ENCODE results near the gene RS1. TPM values are rescaled to one million over a fixed set of nuclear protein-coding genes. Genes with fewer than 3 reads are reported as not detected.
A peak's percentile ranks its signal among the peaks of the same experiment; 100 is the strongest.

The RS1 gene
- total and polyA plus RNA-seq, 10 of the 15 experiments (the other 5 are each of a cell fraction or from before 2014, with no cell fraction given) = 0.04 to 0.26 TPM; not detected in 8

- TF ChIP-seq ZBTB11 (CRISPR knock-in tag; IDR thresholded peaks at IDR 0.05) (no peak), ZNF24 (IDR thresholded peaks at IDR 0.05) (peak; percentile 35; the same call in 1 of the 2 replicates), SPI1 (IDR thresholded peaks at IDR 0.05; ENCODE audit: borderline replicate concordance, insufficient read depth, low read depth, low read length) (no peak)
Measured at GRCh38 chrX:18702362-18703195, 30.7 kb upstream of the RS1 start (continued).

- ChIA-PET RAD21 (ENCODE audit: unreplicated experiment) (no interaction called here), POLR2A (no interaction called here), SMC1A (ENCODE audit: uncharacterized antibody, unreplicated experiment) (interaction anchor here (0.7 to 1.5 kb wide), 3 partner anchors 13 to 155 kb away, joined by 3 to 4 read pairs (median 3); no protein-coding TSS in a partner anchor), CTCF (interaction anchor here (0.5 kb wide), 2 partner anchors 192 to 946 kb away, joined by 3 to 4 read pairs; no protein-coding TSS in a partner anchor)
- Histone ChIP-seq H3K4me2 (ENCODE audit: control insufficient read depth, insufficient read depth) (no peak overlapping the region), H3K27me3 (replicated peaks in 1 of 2; ENCODE audit: control insufficient read depth in 2 of 2, insufficient read depth in 2 of 2, low read length in 1 of 2) (no peaks in the 10 kb centered on the region; a peak in 1 of 4 replicates), H3K4me3 (no peak overlapping the region), H4K20me1 (ENCODE audit: control insufficient read depth, insufficient read depth) (no peaks in the 10 kb centered on the region), H3K9ac (ENCODE audit: control insufficient read depth, insufficient read depth, low read length) (no peak overlapping the region), H3K9me3 (replicated peaks; ENCODE audit: control insufficient read depth, insufficient read depth, low read length) (no peaks in the 10 kb centered on the region), H3K4me1 (ENCODE audit: control insufficient read depth, insufficient read depth, low read length) (no peaks in the 10 kb centered on the region), H3K27ac (ENCODE audit: control insufficient read depth, insufficient read depth) (no peak overlapping the region), H3K79me2 (ENCODE audit: control insufficient read depth, insufficient read depth, low read length) (no peaks in the 10 kb centered on the region), H3K36me3 (ENCODE audit: control insufficient read depth in 2 of 2, insufficient read depth in 2 of 2, low read length in 1 of 2) (no peaks in the 10 kb centered on the region), H2AFZ (ENCODE audit: control insufficient read depth, low read depth, low read length) (no peak overlapping the region)
- intact Hi-C loops (cut with micrococcal nuclease; ENCODE audit: unreplicated experiment) (no loop called here), in situ Hi-C loops (cut with MboI) (no loop called here)
- FAIRE-seq (no peak), ATAC-seq (no peak), DNase-seq (ENCODE audit: low read depth, low spot score) (no peak)
- BruUV-seq (replicated peaks) = no TSS peak
- TF ChIP-seq NKRF (conservative IDR thresholded peaks at IDR 0.05) (no peak), KDM1A (IDR thresholded peaks at IDR 0.05; ENCODE audit: borderline replicate concordance) (no peak), CREB1 (IDR thresholded peaks at IDR 0.05; ENCODE audit: low read depth) (no peak), POLR2AphosphoS2 (IDR thresholded peaks at IDR 0.05; ENCODE audit: low read depth, low read length) (no peak), CBFB (IDR thresholded peaks at IDR 0.05; ENCODE audit: low read depth) (no peak), CBX5 (IDR thresholded peaks at IDR 0.05; ENCODE audit: low read depth) (no peak)
- WGBS (ENCODE audit: insufficient coverage, insufficient replicate concordance, low lambda C conversion rate, missing lambda C conversion rate) = 35% methylated on average over 5 of the region's 5 CpGs
Measured at GRCh38 chrX:18701621-18702361, 29.9 kb upstream of the RS1 start.

Measured in GM12878 (cell line).